A549 treated with ZK216348 at 1 μM for 4 hours (cell line): ENCODE results near the gene EFNA3. TPM values are rescaled to one million over a fixed set of nuclear protein-coding genes. Genes with fewer than 3 reads are reported as not detected.

Source experiments
- total RNA-seq: library from RNA; stranded (reverse); fragments of 200-300 nt; extraction: Qiagen RNA extraction; gene quantifications from 5 replicates; pipeline ENCODE4 v1.2.3, GENCODE V29; 2022; ENCODE audit warnings: low read depth

Gene EFNA3
- total RNA-seq = 5.0 to 6.2 TPM (median 5.8 TPM) in 5 replicates

GRCh38 chr1:155078469-155079209 is at the start of gene EFNA3:
TSS of gene EFNA3 (plus strand) at chr1:155078837. CDS start at chr1:155078942, 105 bp downstream.

GRCh38 chr1:155033524-155033923 is 45.1 kb upstream of the EFNA3 start, which contains the start of the genes DCST1 and DCST2:
TSS of gene DCST1 (plus strand) at chr1:155033824. CDS start at chr1:155034037, 213 bp downstream.
TSS of gene DCST2 (minus strand) at chr1:155033781. CDS start at chr1:155033701, 80 bp downstream.

GRCh38 chr1:155050560-155051341 is 27.9 kb upstream of the EFNA3 start, which contains the start of gene ADAM15:
TSS of gene ADAM15 (plus strand) at chr1:155051316. CDS start at chr1:155051387, 71 bp downstream.

GRCh38 chr1:155063550-155064110 is 15.0 kb upstream of the EFNA3 start, which contains the start of gene EFNA4:
TSS of gene EFNA4 (plus strand) at chr1:155063740. CDS start at chr1:155063824, 84 bp downstream.

DNA sequence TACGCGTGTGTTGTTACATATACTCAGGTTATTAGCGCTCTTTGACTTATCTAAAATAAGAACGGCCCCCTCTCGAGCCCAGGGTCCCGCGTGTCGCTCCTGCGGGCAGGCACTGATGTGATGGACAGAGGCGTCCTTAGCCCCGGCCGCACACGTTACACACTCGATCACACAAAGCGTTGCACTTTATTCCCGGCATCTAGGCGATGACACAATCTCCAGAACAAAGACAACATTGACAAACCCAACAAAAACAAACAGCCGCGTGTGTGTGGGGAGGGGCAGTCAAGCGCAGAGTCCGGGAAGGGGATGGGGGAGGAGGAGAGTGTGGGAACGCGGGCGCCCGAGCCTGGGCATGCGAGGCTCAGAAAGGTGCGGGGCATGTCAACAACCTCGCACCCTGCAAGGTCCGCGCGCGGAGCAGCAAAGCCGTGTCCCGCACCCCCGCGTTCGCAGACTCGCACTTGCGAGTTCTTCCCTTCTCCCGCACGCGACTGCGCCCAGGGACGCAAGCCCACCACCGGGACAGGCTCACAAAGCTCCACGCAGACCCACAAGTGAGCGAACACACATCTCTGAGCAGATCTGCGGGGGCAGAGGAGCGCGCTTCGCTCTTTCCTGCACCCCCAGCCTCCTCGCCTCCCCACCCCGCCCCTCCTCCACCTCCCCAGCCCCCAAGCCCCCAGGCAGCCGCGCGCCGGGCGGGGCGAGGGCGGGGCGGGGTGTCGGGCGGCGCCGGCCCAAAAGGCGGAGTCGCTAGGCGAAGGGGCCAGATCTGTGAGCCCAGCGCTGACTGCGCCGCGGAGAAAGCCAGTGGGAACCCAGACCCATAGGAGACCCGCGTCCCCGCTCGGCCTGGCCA is 48.7 kb downstream of the EFNA3 start, which contains the start of gene EFNA1:
Gene EFNA1 (plus strand): TSS at position 772 of the 862 bp plus-strand sequence. CDS start 102 bp downstream, outside the sequence.

DNA sequence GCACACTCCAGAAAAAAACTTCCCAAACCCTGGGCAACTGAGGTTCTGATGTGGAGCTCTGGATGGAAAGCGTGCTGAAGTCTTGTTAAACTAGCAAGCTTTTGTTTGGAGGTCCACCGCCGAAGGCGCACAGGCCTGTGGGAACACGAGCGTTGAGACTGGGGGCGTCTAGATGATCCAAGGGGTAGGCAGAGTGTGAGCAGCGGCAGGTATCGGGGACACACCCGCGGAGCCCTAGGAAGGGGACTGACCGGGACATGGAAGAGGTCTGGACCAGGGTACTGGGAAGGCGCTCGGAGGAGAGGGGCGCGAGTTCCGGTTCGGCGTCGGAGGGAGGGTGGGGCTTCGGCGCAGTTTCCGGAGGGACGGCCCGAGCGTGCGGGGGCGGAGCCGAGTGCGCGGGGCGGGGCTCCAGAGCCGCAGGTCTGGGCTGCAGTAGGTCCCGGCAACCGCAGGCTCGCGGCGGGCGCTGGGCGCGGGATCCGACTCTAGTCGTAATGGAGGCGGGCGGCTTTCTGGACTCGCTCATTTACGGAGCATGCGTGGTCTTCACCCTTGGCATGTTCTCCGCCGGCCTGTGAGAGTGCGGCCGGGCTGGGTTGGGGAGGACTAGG is 56.9 kb downstream of the EFNA3 start, which contains the start of gene SLC50A1:
Gene SLC50A1 (plus strand): TSS at position 438 of the 614 bp plus-strand sequence. CDS start 60 bp downstream, at position 498.

Other genes with a start within 250 kb of the EFNA3 start
- 0.01 to 0.09 TPM (median 0.07 TPM) in 4 of 5 replicates, not detected in the other for gene KCNN3, start 208.6 kb upstream of the EFNA3 start, total RNA-seq
- gene PMVK, start 142.1 kb upstream of the EFNA3 start, total RNA-seq = 35.1 to 45.6 TPM (median 42.4 TPM) in 5 replicates
- gene PBXIP1, start 122.7 kb upstream of the EFNA3 start, total RNA-seq = 9.6 to 16.8 TPM (median 14.3 TPM) in 5 replicates
- gene PYGO2, start 117.1 kb upstream of the EFNA3 start, total RNA-seq = 17.3 to 25.2 TPM (median 22.8 TPM) in 5 replicates
- 127 to 198 TPM (median 190 TPM) in 5 replicates for gene SHC1, start 108.1 kb upstream of the EFNA3 start, total RNA-seq
- gene CKS1B, start 104.2 kb upstream of the EFNA3 start, total RNA-seq = 315 to 374 TPM (median 341 TPM) in 5 replicates
- 32.7 to 48.4 TPM (median 44.8 TPM) in 5 replicates for gene FLAD1, start 95.5 kb upstream of the EFNA3 start, total RNA-seq
- not detected in 5 replicates for gene LENEP, start 85.3 kb upstream of the EFNA3 start, total RNA-seq
- 23.6 to 45.7 TPM (median 42.3 TPM) in 5 replicates for gene ZBTB7B, start 76.0 kb upstream of the EFNA3 start, total RNA-seq
- 0.47 to 0.72 TPM (median 0.64 TPM) in 4 of 5 replicates, not detected in the other for gene DCST2, start 45.1 kb upstream of the EFNA3 start, total RNA-seq
- gene DCST1, start 45.0 kb upstream of the EFNA3 start, total RNA-seq = not detected in 5 replicates
- gene ADAM15, start 27.5 kb upstream of the EFNA3 start, total RNA-seq = 43.4 to 105 TPM (median 89.4 TPM) in 5 replicates
- gene EFNA4, start 15.1 kb upstream of the EFNA3 start, total RNA-seq = 7.5 to 11.6 TPM (median 10.4 TPM) in 5 replicates
- gene EFNA1, start 49.0 kb downstream of the EFNA3 start, total RNA-seq = 25.9 to 37.5 TPM (median 31.4 TPM) in 5 replicates
- 30.3 to 36.9 TPM (median 34.9 TPM) in 5 replicates for gene SLC50A1, start 57.0 kb downstream of the EFNA3 start, total RNA-seq
- 48.3 to 103 TPM (median 102 TPM) in 5 replicates for gene DPM3, start 61.7 kb downstream of the EFNA3 start, total RNA-seq
- gene KRTCAP2, start 94.5 kb downstream of the EFNA3 start, total RNA-seq = 165 to 271 TPM (median 248 TPM) in 5 replicates
- gene TRIM46, start 95.0 kb downstream of the EFNA3 start, total RNA-seq = 1.0 to 3.1 TPM (median 1.8 TPM) in 5 replicates
- gene THBS3, start 129.1 kb downstream of the EFNA3 start, total RNA-seq = 6.7 to 10.8 TPM (median 9.2 TPM) in 5 replicates
- 53.5 to 74.7 TPM (median 69.1 TPM) in 5 replicates for gene MTX1, start 129.9 kb downstream of the EFNA3 start, total RNA-seq
- 20.0 to 40.0 TPM (median 36.8 TPM) in 5 replicates for gene ENTREP3, start 176.6 kb downstream of the EFNA3 start, total RNA-seq
- 79.1 to 127 TPM (median 126 TPM) in 5 replicates for gene SCAMP3, start 183.5 kb downstream of the EFNA3 start, total RNA-seq
- 20.3 to 31.8 TPM (median 29.7 TPM) in 5 replicates for gene CLK2, start 194.7 kb downstream of the EFNA3 start, total RNA-seq
- gene HCN3, start 198.6 kb downstream of the EFNA3 start, total RNA-seq = 2.0 to 6.6 TPM (median 5.5 TPM) in 5 replicates
- 0.07 TPM in 1 of 5 replicates, not detected in the others for gene PKLR, start 222.6 kb downstream of the EFNA3 start, total RNA-seq
- gene FDPS, start 230.0 kb downstream of the EFNA3 start, total RNA-seq = 159 to 192 TPM (median 173 TPM) in 5 replicates
- 31.4 to 61.5 TPM (median 56.9 TPM) in 5 replicates for gene RUSC1, start 242.1 kb downstream of the EFNA3 start, total RNA-seq